ENCODE results near the gene ETV6.

The ETV6 gene

DNA sequence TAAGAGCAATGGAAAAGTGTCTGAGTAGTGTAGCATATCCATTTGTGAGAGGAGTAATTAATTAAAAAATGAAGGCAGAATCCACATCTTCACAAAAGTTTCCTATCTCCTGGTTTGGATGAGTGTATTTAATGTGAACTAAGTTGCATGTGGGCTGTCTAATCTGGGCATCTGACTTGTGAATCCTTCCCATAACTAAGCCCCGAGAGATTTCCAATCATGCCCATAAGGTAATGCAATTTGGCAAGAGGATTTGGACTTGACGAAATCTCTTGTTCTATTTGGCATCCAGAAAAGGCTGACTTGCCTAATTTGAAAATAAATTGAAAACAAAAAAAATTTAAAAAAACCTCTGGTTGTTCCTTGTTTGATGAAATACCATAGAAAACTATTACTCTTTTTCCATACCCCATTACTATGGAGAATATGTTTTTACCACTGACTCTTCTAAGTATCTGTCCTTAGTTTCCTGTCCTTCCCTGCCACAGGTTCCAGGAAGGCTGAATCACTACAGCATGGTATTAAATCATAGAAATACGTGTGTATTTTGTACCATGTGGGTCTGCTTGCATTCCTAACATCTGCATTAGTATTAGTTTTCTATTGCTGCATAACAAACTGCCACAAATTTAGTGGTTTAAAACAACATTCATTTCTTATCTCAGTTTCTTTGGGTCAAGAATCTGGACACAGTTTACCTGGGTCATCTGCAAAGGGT is 48.4 kb downstream of the ETV6 start:
- DNase-seq, result no peak

DNA sequence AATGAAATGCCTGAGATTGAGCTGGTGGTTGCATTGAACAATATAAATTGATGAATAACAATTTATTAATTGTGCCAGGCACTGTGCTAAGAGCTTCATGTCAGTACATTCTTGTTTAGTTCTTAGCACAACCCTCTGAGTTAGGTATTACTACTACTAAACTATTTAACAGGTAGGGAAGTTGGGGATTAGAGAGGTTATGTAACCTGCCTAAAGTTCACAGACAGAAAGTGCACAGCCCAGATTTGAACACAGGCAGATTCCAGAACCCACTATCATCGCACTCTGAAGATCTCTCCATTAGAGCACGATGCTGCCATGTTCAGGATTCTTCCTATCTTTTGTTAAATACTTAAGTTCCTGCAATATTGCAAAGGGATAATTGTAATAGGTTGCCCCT is 49.3 kb downstream of the ETV6 start:
- DNase-seq, result no peak

DNA sequence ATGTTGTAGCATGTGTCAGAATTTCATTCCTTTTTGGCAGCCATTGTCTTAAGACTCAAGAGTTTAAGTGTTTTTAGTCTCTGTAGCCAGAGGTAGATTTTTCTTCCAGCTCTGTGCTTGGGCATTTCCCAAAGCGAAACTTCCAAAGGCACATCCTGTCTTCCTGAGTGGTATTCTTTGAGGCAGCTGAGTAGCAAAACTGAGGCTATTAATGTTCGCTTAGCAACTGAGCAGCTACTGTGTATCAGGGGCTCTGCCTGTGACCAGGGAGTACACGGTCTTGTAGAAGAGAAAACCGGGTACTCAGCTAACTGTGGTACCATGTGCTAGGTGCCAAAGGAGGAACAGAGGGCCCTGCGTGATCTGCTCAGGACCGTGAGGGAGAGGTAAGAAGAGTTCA is 52.0 kb downstream of the ETV6 start:
- DNase-seq, result no peak

GRCh38 chr12:11702959-11703358 is 53.5 kb downstream of the ETV6 start:
- no peak for DNase-seq

- no peak for DNase-seq
Observed at GRCh38 chr12:11703378-11703777, 53.9 kb downstream of the ETV6 start.

- DNase-seq, result no peak
Observed at GRCh38 chr12:11704089-11704488, 54.6 kb downstream of the ETV6 start.

DNA sequence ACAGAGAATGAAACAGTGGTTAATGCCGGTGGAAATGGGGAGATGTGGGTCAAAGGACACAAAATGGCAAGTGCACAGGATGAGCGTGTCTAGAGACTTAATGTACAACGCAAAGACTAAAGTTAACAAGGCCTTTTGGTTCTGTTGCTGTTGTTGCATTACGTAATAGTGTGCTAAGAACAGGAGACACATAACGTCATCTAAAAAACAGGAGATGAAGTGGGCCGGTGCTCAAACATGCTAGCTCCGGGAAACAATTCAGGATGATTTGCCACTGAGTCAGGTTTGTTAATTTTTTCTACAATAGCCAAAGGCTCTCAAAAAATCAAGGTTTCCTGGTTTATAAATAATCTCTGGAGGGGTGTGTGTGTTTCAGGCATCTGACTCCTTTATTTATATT is 55.5 kb downstream of the ETV6 start:
- DNase-seq, result no peak

DNA sequence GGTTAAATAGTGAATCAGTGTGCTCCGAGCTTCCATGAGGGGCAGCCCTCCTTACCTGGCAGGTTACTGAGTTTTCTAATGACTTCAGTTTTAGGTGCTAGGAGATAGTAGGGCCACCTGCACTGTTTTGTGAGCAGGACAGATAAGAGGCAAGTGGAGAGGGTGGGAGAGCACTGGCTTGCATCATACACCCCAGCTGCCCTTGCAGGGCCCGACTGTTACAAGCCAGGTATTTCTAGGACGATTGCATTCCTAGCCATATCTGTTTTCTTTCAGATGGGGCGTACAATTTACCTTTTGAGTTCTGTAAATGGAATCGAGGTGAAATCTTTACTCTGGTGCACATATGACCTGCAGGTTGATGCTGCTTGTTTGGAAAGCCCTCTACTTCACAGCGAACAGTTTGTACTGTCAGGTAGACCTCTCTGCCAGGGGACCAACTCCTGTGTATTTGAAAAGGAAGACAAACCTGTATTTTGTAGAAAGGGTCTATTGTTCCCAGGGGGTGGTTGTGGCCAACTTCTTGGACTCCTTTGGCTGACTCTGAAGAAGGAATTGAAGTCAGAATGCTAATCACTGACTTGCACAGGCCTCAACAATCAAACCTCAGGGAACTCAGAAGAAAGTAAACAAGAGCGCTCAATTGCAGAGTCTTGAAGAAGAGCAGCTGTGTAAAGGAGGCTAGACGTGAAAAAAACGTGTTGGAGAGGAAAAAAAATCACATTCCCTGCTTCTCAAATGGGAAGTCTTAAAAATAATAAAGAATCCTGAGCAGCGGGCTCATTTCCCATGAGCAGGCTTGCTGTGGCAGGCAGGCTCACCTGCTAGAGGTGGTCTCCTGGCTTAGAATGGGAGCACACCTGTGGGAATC is 57.3 kb downstream of the ETV6 start:
- no peak for DNase-seq

DNA sequence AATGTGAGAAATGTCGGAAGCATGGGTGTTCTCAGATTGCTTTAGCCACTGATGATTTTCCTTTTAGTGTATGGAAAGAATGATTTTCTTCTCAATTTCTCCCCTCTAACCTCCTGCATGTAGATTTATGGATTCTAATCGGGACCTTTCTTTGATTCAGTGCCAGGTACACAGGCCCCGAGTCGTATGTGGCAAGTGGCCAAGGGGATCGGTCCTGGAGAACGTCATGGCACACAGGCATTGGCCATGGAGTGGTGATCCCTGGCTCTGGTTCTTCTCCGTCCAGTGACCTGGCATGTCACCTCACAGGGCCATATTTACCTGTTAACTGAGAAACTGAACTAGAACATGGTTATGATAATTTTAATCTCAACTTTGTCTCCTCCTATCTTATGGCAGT is 58.1 kb downstream of the ETV6 start:
- no peak for DNase-seq

DNA sequence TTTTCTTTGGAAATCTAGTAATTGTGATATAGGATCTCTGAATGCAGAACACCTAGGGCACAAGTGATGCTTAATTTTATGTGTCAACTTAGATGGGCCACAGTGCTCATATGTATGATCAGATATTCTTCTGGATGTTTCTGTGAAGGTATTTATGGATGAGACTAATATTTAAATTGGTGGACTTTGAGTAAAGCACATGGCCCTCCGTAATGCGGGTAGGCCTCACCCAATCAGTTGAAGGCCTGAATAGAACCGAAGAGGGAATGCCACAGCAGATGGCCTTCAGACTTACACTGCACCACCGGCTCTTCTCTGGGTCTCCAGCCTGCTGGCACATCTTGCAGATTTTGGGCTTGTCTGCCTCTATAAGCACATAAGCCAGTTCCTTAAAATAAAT is 60.0 kb downstream of the ETV6 start:
- DNase-seq, result no peak

DNA sequence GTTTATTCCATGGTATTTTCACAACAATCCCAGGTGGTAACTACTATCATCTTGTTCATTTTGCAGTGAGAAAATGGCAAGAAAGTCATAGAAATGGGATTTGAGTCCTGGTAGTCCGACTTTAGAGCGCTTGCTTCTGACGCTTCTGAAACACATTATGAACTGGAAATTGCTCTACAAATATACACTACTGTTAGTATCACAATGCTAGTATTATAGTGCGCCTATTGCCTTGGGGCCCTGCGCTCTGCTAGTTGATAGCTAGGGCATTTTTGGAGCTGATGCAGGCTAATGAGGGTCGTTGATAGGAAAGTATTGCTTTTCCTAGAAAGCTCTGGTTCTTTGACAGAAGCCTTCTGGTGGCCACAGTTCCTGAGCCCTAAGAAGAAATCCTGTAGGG is 61.0 kb downstream of the ETV6 start:
- DNase-seq, result no peak

- DNase-seq, result no peak
Observed at GRCh38 chr12:11710906-11711305, 61.4 kb downstream of the ETV6 start.

DNA sequence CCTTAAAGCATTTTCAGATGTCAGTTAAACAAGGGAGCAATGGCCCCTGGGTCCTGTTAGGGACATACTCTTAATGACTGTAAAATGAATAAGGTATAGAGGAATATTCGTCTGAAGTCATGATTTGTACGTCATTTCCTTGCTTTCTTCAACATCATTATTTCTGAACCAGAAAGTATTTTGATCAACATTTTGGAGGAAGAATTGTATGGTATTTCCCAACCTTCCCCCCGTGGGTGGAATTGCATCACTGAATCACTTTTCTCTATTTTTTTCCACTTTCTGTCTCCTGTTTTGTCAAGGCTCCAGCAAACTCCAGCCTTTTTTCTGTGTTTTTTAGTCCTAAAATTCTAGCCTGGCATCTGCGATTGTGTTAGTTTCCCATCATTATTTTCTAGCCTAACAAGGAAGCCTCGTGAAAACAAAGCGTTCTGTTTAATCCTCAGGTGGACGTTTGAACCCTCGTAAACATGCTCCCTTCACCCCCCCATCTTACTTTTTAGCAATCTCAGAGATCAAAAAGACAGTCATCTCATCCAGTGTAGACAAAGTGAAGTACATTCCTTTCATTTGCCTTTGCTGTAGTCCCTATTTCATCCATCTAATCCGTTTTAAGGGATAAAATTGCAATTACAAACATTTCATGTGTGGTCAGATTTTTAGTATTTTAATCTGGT is 62.3 kb downstream of the ETV6 start:
- DNase-seq, result no peak

DNA sequence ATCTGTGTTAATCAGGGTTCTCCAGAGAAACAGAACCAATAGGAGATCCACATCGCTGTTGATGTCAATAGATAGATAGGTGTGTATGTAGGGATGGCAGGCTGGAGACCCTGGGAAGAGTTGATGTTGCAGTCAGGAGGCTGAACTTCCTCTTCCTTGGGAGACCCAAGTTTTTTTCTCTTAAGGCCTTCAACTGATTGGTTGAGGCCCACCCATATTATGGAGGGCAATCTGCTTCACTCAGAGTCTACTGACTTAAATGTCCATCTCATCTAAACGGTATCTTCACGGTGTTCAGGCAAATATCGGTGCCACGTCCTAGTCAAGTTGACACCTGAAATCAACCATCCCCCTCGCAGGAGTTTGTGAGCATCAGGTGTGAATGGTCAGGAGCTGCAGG is 63.0 kb downstream of the ETV6 start:
- DNase-seq, result no peak

- no peak for DNase-seq
Observed at GRCh38 chr12:11713202-11713601, 63.7 kb downstream of the ETV6 start.

GRCh38 chr12:11714626-11715025 is 65.2 kb downstream of the ETV6 start:
- DNase-seq, result no peak

GRCh38 chr12:11715621-11716020 is 66.1 kb downstream of the ETV6 start:
- no peak for DNase-seq

DNA sequence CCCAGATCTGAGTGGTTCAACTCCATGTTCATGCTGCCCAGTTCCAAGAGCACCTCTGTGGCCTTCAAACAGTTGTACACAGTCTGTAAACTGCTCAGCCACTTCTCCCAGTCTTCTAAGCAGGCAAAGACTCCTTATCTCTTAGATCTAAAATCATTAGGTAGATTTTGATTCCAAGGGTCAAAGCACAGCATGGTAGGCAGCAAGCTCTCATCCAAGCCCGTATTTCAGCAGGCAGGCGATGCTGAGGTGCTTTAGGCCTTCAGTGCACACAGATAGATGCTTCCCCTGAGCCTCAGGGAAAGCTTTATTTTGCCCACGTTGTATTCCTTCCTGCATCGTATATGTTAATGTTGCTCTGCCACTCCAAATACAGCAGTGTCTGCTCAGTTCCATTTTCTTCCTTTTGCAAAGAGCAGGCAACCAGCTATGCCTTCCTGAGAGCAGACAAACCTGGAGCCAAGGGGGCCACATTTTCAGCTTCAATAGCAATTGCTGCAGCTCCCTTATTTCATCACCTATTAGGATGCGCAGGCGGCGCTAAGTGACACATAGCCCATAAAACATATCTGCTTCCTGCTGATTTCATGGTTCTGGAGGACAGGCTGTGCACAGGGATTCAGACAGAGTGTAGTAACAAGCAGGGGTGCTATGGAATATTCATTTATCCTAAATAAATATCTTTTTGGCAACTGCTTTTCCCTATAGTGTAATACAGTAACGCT is 67.5 kb downstream of the ETV6 start:
- peak; percentile 20 for DNase-seq

DNA sequence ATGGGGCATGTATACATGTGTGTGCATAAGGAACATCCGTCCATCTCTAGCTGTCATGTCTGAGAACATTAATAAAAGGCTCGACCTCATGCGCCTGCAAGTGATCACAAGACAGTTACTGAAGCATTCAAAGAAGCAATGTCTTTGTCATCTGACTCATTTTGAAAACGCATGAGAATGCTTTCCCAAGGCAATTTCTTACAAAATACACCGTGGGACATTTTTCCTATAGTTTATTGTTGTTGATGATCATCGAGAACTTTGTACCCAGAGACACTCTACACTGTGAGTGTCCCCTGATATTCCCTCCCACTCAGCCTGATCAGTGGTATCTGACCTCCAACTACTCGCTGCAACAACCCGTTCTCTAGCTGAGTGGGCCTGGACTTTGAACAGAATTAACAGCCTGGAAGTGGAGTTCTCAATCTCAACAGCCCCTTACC is 68.1 kb downstream of the ETV6 start:
- no peak for DNase-seq

- no peak for DNase-seq
Observed at GRCh38 chr12:11718105-11718504, 68.6 kb downstream of the ETV6 start.

DNA sequence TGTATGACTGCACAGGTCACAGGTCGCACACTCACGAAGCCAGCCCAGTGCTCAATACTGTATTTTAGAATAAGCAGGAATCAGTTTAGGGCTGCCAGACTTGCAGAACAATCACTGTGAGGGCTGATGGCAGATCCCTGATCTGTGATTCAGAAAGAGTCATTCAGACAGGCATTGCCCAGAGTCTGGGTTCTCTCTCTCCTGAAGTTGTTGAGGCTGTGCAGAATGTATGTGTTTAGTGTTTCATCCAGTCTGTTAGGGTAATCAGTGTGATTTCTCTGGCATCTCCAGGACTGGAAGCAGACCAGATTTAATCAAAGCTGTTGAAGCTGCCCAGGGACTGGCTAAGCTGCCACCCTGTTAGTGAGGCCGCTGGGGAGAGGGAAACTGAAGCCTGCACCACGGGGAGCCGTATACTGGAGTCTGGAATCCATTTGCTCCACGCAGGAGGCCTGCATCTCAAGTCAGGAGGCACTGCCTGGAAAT is 69.3 kb downstream of the ETV6 start:
- peak; percentile 35 for DNase-seq

- no peak for DNase-seq
Observed at GRCh38 chr12:11719678-11720099, 70.2 kb downstream of the ETV6 start.

DNA sequence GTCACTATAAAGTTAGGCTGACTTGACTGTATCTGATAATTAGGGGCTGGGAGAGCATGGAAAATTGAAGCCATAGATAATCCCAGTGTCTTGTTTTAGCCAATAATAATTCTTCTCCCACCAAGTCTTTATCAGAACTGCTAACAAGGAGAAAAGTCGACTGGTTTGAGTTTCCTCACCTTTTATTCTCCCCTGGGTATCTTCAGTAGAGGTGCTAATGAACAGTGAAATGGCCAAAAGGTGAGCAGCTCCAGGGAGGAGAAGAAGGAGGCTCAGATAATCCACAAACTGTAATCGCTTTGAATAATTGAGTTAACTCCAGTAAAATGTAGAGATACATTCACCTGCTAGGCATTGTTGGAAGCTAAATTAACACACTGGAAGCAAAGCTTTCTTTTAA is 72.6 kb downstream of the ETV6 start:
- DNase-seq, result no peak
